ENCODE data around the gene ZNF174.

GRCh38 chr16:3358871-3359270, 42.1 kb upstream of the ZNF174 start:
- TF ChIP-seq EZH2 (IDR thresholded peaks at IDR 0.05) (no peak), POLR2AphosphoS5 (IDR thresholded peaks at IDR 0.05; ENCODE audit: borderline replicate concordance, low read depth, low read length) (no peak)
